NCI-H187 treated with DMSO at 0.1 percent for 48 hours (cell line): ENCODE results near the gene PEPD.

Experiments used
- DNase-seq: peaks from one replicate; lab custom pipeline; 2025; lab: John Stamatoyannopoulos, UW

Gene PEPD

GRCh38 chr19:33511346-33511745, 10.2 kb downstream of the PEPD start:
- no peak for DNase-seq

GRCh38 chr19:33510462-33511194, 11.0 kb downstream of the PEPD start:
- DNase-seq = no peak

- DNase-seq = no peak
These were observed 11.8 kb downstream of the PEPD start for GRCh38 chr19:33509774-33510173.

- DNase-seq = no peak
These were observed 12.5 kb downstream of the PEPD start for GRCh38 chr19:33508941-33509614.

GRCh38 chr19:33508431-33508830, 13.2 kb downstream of the PEPD start:
- DNase-seq = no peak

GRCh38 chr19:33508009-33508408, 13.6 kb downstream of the PEPD start:
- no peak for DNase-seq

GRCh38 chr19:33507021-33507956, 14.3 kb downstream of the PEPD start:
- DNase-seq = no peak

GRCh38 chr19:33506498-33506897, 15.1 kb downstream of the PEPD start:
- DNase-seq = no peak

- no peak for DNase-seq
These were observed 15.8 kb downstream of the PEPD start for GRCh38 chr19:33505823-33506222.

- DNase-seq = no peak
These were observed 16.4 kb downstream of the PEPD start for GRCh38 chr19:33505148-33505547.

- DNase-seq = no peak
These were observed 17.5 kb downstream of the PEPD start for GRCh38 chr19:33504058-33504444.

GRCh38 chr19:33503433-33504057, 18.0 kb downstream of the PEPD start:
- DNase-seq = no peak

- DNase-seq = no peak
These were observed 18.6 kb downstream of the PEPD start for GRCh38 chr19:33503030-33503429.

- DNase-seq = no peak
These were observed 19.1 kb downstream of the PEPD start for GRCh38 chr19:33502521-33502920.

- DNase-seq = no peak
These were observed 19.8 kb downstream of the PEPD start for GRCh38 chr19:33501693-33502356.

GRCh38 chr19:33500991-33501390, 20.6 kb downstream of the PEPD start:
- DNase-seq = no peak

GRCh38 chr19:33500586-33500985, 21.0 kb downstream of the PEPD start:
- DNase-seq = no peak

GRCh38 chr19:33499671-33500506, 21.7 kb downstream of the PEPD start:
- DNase-seq = no peak

GRCh38 chr19:33499248-33499647, 22.3 kb downstream of the PEPD start:
- DNase-seq = no peak

GRCh38 chr19:33498391-33499000, 23.1 kb downstream of the PEPD start:
- DNase-seq = no peak
